GM18502 (cell line): ENCODE data around the gene STN1.
A peak's percentile ranks its signal among the peaks of the same experiment; 100 is the strongest.

Experiments
- ATAC-seq: cut with Tn5 transposase; IDR thresholded peaks from one replicate; pipeline ENCODE4 v1.9.1; 2021; ENCODE audit warnings: mild to moderate bottlenecking; ENCODE audit not compliant: unreplicated experiment, poor library complexity

The STN1 gene

DNA sequence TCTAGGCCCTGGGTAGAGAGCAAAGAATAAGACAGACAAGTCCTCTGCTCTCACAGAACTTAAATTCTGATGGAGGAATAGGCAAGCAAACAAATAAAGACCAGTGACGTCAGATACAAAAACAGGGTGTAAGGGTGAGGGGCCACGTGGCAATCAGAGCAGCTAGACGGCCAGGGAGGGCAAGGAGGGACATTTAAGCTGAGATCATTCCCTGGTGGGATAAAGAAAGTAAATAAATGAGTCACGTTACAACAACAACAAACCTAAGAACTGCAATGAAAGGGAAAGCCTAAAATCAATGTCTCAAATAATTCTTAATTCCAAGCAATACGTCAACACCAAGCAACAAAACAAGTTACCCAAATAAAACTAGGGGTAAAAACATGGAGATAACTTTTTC is 21.8 kb downstream of the STN1 start:
- ATAC-seq = no peak

DNA sequence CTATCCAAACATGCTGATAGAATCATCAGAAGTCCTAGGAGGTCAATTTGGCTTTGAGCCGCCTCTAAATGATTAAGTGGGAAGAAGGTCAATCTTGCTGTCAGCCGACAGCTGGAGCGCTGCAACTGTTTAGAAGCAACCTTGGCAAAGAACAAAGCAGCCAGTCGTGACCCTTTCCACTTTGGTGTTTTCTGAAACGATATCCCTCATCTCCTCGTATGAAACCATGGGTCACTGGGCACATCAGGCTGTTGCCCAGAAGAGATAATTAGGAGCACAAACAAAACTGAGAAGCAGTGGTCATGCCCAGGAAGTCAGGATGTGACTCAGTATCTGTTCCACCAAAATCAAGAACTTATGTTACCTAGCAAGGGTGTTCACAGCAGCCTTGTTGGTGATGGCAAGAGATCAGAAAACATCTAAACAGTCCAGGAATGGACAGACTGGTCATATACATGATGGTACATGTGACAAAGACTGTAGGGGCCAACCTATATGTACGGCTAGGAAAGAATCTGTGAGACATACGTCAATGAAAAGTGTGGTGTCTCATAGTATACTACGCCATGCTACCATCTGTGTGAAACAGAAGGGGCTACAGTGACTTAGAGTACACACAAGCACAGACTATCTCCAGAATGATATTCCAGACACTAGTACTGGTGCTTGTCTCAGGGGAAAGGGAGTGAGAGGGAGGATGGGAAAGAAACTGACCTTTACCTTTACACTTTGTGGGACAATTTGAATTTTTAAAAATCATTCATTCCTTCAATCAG is 22.4 kb downstream of the STN1 start:
- ATAC-seq = no peak

DNA sequence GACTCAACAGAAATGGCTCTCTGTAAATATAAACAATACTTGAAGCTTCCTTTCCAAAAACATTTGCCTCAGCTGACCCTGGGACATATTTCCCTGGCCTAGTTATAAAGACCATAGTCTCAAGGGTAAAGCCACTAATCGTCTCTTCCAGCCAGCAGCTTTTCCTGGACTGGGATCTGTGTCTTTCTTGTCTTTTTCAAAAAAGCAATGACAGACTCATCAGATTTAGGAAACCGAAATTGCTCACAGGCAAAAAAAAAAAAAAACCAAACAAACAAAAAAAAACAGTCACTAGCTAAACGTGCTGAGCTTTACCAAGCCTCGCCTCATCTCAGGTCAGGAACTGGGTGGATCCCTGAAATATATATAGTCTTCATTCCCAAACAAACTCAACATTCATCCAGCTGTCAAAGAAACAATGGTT is 23.5 kb downstream of the STN1 start:
- ATAC-seq = no peak

DNA sequence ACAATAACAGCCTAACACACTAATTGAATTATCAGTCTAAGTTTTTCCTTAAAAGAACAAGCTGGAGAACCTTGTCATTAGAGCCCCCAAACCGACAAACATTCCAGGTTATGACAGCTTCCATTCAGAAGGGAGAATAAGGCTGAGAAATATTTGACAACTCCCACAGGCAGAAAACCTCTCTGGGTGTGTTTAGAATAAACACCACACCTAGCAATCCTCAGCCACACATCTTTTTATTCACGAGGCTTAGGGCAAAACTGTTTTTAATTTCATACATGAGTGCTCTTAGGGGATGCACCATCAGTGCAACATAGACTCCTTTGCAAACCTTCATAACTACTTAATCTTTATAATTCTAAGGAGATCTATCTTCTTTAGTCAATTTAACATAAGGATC is 24.2 kb downstream of the STN1 start:
- ATAC-seq = no peak

DNA sequence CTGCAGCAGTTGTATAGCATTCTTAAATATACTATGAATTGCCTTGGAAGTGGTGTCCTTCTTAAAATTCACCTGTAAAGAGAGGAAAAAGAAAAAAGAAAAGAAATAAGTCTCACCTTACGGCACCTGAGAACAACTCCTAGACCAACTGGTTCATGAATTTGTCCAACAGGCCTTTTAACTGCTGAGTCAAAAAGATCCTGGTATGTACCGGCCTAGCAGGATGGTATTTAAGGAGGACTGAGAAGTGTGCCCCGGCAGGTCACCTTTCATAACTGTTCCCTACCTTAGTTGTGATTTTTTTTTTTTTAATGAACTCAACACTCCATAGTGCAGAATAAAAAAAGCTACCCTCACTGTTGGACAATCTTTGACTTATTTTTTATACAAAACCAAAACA is 25.8 kb downstream of the STN1 start:
- ATAC-seq = no peak

DNA sequence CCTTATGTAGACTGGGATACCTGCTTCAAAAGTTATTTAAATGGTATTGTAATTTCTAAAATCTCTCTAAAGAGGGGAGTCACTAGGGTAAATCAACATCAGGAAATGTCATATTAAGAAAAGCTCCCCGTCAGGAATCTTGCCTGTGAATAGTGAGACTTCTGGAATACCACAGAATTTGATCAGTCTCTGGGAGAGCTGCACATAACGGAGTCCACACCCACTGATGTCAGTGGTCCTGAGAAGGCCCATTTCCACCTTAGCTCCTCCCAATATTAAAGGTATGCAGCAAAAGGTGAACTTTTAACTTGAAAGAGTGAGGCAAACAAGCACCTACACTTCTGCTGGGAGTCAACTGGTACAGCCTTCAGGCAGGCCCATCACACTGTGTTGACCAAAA is 27.3 kb downstream of the STN1 start:
- ATAC-seq = no peak

DNA sequence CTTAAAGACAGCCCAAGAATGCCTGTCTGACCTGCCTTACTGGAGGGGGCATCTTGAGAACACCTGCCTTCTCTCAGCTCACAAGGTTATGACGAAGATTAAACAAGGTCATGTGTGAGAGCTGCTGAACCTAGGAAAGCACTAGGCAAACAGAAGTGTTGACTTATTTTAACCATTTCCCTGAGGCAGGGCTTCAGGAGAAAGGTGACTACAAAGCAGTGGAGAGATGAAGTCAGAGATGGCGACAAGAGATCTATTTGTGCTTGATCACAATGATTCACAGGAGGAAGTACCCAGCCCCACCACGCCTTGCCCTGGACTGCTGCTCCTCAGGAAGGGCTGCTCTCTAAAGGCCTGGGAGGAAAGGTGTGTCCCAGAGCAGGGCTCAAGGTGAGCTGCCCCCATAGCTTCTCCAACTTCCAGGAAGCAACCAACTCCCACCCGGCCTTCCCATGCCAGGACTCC is 27.8 kb downstream of the STN1 start:
- no peak for ATAC-seq

DNA sequence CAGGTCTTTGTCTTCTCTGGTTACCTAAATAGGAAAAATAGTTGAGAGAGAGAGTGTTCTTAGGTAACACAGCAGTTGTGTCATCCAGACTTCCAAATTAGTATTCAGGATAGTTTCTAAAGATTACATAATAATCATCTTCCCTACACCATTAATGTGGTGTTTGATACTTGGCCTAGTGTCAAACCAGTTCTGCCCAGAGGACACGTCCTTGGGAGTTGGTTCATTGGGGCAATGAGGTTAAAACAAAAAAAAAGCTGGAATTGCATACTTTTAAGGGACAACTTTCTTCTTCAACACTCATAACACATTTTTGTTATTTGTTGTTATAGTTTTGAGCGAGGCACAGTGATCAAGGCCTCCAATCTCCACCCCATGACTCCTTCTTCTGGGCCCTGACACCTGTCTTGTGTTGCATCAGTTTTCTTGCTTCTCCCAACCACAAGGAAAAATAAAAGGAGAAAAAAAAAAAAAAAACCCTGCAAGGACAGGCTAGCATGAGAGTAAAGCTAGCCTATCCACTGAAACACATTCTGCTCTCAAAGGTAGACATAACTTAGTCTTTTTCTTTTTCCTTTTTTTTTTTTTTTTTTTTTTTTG is 28.8 kb downstream of the STN1 start:
- ATAC-seq = no peak

DNA sequence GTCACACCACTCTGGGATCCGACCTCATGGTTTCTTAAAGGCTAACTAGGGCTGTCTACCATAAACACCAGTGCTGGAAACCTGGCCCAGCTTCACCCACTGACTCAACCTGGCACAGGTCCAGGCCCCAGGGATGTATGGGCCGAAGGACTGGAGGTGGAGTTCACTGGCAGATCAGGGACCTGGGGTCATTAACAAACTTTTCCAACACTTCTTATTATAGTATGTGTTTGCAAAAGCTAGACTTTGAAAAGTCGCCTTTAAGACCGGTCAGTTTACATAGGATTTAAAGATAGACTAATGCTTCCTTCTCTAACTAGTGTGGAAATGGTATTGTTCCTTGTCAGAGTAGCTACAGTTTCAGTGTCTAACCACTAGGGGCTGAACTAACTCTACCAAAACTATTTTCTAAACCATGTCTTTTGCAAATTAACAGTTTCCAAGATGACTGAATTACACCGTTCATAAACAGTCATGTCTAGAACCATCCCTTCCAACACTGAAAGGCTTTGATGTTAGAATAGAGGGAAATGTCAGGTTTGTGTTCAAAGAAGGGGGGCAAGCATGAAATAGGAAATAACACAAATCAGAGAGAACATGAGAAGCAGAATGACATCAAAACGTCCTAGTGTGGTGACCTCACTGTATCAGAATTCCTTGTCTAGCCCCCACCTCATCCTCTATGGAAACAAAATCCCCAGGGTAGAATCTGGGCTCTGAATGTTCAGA is 29.7 kb downstream of the STN1 start:
- ATAC-seq = peak; percentile 81

DNA sequence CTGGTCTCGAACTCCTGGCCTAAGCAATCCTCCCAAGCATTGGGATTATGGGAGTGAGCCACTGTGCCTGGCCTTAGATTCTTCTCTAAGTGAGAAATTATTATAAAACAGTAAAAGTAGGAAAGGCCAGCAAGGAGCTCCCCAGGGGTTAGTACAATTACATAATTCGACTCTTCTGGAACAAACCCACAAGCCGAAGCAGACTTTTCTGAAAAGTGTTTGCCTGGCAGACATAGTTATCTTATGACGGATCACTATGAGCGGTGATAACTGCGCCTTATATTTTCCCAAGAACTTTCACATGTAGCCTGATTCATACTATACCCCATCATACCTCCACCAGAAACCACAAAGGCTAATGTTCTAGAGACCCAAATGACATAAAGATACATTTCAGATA is 32.4 kb downstream of the STN1 start:
- ATAC-seq = no peak

DNA sequence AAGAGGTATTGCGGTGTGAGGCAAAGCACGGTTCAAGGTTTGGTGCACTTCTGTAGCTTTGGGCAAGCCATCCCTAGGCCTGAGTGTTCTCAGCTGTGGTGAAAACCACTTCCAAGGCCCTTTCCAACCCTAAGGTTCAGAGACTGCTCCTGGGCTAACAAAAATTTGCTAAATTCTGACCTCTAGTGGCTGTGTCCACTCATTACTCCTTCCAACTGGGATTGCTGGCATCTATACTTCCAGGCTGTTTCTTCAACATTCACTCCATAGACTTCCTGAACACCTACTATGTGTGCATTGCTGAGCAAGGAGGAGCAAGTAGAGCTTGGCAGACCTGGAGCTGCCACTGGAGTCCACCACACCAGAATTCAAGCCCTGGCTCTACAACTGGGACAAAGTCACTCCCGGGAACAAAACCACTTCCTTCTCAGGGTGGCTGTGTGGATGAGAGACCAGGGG is 33.3 kb downstream of the STN1 start:
- no peak for ATAC-seq

DNA sequence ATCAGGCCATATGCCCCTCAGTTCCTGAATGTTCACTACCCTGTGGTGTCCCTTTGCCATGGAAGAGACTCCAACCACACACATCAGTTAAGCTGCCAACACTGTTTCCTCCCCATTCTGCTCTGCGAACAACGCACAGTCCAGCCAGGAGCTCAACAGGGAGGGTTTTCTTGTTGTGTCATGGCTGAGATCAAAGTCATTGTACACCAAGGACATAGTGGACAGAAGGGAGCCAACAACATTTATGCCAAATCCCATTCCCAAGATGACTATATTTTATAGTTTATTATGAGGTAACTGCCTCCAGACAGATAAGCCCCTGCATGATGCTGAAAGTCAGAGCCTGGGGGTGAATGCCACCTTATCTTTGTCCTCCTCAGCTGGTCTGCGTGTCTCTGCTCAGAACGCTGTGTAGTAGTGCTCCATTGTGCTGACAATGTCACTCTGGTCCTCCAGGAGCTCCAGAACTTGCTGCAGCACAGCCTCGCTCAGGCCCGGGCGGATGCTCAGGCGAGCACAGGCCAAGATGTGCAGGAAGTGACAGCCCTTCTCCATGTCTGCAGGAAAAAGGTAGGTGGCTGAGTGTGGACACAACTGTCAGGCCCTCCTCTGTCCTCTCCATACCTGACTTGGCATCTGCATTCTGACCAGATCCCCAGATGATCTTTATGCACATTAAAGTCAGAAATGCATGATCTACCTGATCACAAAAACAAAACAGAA is 35.5 kb downstream of the STN1 start:
- ATAC-seq = no peak

DNA sequence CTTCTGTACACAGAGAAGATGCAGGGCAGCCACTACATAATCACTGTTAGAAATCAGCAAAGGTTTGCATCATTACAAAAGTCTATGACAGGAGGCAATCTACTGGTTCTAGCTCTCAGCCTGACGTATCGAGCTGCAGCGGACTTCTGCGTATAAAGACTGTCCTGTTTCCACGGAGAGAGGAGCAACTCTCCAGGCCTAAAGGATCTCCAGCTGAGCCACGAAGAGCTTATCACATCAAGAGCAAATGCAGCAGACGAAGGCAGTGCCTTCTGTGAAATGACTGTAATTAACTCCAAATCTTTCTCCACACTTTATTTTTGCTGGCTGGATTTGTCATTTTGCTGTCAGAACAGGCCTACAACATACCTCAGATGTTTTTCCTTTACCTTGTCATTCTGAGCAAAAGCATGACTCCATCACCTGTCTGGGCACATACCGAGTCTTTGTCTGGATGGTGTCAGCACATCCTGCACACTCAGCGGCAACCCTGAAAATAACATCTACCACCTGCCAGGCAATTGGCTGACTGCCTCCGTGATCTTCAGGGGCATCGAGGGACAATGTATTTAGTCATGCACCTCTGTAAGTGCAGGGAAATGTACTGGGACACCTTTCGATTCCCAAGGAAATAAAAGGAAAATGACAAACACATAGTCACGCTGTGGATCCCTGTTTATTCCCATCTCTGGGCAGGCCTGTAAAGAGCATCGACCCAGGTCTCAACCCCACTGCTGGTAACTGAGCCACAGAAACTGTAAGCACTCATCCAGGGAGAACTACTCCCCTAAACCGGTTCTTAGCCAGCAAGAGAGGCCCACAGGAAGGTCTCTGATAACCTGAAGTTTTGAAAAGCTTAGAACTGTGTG is 36.3 kb downstream of the STN1 start:
- ATAC-seq = no peak

DNA sequence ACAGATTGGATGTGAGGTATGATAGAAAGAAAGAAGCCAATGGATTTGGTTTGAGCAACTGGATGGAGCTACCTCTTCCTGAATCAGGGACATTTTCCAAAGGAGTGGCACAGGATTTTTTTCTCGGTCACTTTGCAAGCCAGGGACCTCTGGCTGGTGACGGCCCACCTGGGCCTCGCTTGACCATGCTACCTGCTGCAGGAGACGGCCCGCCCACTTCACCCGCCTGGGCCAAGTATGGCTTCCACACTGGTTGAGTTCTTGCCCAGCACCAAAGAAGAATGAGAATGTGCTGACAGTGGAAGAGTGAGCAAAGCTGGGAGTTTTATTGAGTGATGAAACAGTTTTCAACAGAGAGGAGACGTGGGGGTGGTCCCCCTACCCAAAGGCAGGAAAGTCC is 38.2 kb downstream of the STN1 start:
- ATAC-seq = no peak

DNA sequence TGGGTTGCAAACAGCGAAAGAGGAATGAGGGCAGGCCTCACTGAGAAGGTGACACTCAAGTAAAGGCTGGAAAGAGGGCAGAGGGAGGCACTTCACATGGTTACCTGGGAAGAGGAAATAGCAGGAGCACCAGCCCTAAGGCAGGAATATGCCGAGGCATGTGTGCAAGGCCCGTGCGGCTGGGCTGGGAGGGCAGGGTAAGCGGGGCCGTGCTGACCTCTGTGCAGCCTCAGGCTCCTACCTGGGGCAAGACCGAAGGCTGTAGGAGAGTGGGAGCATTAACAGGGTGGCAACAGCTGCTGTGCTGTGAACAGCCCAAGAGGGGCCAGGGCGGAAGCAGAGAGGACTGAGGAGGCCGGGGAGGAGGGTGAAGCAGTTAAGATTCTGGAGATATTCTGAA is 38.6 kb downstream of the STN1 start:
- no peak for ATAC-seq

DNA sequence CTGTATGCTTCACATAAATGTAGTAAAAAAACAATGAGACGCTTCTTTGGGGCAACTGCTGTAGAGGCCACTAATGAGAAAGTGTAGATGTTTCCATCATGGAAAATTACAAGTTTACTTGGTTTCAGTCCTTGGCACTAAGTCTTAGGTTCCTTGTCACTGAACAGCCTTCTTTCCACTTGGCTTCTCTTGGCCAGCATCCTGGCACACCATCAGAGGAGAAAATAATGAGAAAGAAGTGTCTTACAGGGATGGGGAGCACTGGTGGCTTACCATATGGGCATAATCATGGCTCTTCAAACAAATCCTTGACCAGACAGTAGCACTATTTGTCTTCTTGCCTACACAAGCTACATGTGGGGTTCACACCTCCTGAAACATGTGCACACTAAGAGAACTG is 40.1 kb downstream of the STN1 start:
- ATAC-seq = no peak

DNA sequence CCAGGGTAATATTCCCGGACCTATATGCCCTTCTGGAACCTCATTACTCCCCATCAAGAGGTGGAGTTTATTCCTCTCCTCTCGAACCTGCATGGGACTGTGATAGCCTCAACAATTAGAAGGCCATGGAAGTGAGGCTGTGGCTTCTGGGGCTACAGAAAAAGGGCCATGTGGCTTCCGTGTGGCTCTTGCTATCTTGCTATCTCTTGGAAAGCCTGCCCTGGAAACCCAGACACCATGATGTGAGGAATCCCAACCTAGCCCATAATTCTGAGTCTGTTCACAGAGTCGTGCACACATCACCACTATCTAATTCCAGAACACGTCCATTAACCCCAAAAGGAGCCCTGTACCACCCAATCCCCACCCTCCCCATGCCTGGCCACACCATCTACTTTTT is 41.8 kb downstream of the STN1 start:
- ATAC-seq = no peak

DNA sequence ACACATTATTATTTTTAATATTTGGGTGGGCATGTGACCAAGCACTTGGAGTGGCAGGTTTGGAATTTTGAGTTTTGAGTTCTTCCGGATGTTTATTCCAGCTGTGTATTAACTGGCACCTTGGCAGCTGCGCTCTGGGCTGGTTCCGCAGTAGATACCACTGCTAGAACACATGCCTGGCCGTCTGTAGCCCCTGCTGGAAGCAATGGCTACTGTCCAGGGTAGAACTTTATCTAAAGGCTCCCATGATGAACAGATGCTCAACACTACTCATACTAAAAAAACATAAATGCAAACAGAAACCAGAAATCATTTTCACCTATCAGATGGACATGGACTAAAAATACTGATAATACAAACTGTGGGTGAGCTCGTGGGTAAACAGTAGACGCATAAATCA is 43.3 kb downstream of the STN1 start:
- no peak for ATAC-seq

DNA sequence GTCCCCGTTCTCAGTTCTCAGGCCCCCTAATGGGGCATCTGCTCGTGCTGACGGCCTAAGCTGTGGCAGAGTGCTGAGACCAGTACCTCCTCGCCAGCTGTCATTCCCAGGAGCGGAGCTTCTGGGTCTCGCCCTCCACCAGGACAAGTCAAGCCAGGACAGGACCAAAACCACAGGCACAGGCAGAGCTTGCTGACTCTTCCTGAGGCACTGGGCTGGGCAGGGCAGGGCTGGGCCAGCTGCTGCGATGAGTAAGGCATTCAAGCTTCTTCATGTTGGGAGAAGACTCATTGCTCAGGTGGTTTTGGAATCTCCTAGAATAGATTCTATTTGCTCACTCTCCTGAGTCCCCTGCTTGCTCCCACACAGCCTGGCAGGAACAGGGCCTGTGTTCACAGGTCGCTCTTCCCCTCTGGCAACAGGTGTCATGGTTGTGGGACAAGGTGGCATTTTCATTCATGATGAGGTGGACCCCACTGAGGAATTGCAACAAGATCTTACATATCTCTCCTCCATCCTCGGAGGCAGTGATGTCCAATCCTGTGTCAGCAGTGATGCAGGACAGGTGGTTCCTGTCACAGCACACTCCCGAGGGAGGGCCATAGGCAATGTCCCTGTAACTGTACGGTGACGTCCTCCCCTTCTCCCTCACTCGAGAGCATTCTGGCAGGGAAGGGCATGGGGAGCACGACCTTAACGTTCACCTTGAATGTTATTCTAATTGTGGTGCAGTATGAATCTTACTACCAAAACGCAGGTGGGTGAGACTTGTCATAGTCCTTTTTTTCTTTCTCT is 45.6 kb downstream of the STN1 start:
- no peak for ATAC-seq
